SK-N-SH treated with all-trans-retinoic acid at 6 μM for 48 hours (cell line): ENCODE measurements around the gene PJA2.

Experiments
- BACH2 ChIP-seq: fragments of 250-450 bp; sonication (Bioruptor Pico); IDR thresholded peaks from 2 replicates; pipeline ENCODE4 v1.9.0; 2021; ENCODE audit warnings: mild to moderate bottlenecking, borderline replicate concordance
- ISL1 ChIP-seq: fragments of 250-450 bp; sonication (Bioruptor Pico); IDR thresholded peaks from 2 replicates; pipeline ENCODE4 v2.1.2; 2022; ENCODE audit warnings: mild to moderate bottlenecking, moderate library complexity
- RARB ChIP-seq: fragments of 250-450 bp; sonication (Bioruptor Pico); IDR thresholded peaks from 2 replicates; pipeline ENCODE4 v1.8.0; 2021; ENCODE audit warnings: mild to moderate bottlenecking, moderate library complexity
- TOX ChIP-seq: fragments of 250-450 bp; sonication (Bioruptor Pico); IDR thresholded peaks from 2 replicates; pipeline ENCODE4 v1.8.0; 2021; ENCODE audit warnings: mild to moderate bottlenecking, moderate library complexity, borderline replicate concordance
- ZFP3 ChIP-seq: fragments of 250-450 bp; sonication (Bioruptor Pico); IDR thresholded peaks from 2 replicates; pipeline ENCODE4 v1.5.0; 2020; ENCODE audit warnings: mild to moderate bottlenecking, moderate library complexity
- ZNF565 ChIP-seq: fragments of 450-650 bp; formaldehyde crosslinking; conservative IDR thresholded peaks from 2 replicates; pipeline ENCODE4 v1.5.0; 2020; ENCODE audit warnings: low read depth, mild to moderate bottlenecking, moderate library complexity
- ZNF70 ChIP-seq: fragments of 450-650 bp; formaldehyde crosslinking; IDR thresholded peaks from 2 replicates; pipeline ENCODE4 v1.5.0; 2020; ENCODE audit warnings: mild to moderate bottlenecking, moderate library complexity
- TF ChIP-seq, protein P1 (sequence below): fragments of 250-450 bp; sonication (Bioruptor Pico); IDR thresholded peaks from 2 replicates; pipeline ENCODE4 v1.8.0; 2021; ENCODE audit warnings: low read depth, mild to moderate bottlenecking, moderate library complexity, borderline replicate concordance
- TF ChIP-seq, protein P2 (sequence below): fragments of 250-450 bp; sonication (Bioruptor Pico); IDR thresholded peaks from 2 replicates; pipeline ENCODE4 v1.5.1; 2020; ENCODE audit warnings: low read depth, mild to moderate bottlenecking, moderate library complexity
- TF ChIP-seq, protein P3 (sequence below): fragments of 250-450 bp; sonication (Bioruptor Pico); IDR thresholded peaks from 2 replicates; pipeline ENCODE4 v1.8.0; 2020; ENCODE audit warnings: mild to moderate bottlenecking, moderate library complexity, borderline replicate concordance

DNA sequence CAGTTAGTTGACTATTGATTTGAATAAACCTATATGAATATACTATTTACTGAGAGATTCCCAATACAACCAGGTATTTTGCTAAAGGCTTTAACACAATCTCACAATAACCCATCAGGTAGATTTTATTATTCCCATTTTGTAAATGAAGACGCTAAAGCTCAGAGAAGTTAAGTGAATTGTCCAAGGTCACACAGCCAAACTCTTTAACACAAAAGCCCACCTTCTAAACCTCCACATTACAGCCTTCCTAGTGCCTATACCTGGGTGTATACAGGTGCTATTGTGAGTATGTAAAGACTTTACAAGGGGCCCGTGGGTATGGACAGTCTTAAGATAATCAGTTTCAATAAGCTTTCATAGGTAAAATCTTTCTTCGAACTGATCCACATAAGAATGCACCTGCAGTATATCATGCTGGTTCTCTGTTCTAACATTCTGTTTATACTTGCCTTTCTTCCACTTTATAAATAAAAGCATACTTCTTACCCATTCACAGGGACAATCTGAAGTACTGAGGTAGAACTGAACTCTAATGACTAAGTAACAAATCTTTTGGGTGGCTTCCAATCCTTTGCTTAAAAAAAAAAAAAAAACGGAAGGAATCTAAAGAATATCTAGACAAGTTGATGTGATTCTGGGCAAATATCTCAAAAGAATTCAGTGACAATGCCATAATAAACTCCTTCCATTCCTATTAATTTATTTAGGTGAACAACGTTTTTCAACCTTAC lies 59.1 kb downstream of the PJA2 start:
- TF ChIP-seq, protein P1, sequence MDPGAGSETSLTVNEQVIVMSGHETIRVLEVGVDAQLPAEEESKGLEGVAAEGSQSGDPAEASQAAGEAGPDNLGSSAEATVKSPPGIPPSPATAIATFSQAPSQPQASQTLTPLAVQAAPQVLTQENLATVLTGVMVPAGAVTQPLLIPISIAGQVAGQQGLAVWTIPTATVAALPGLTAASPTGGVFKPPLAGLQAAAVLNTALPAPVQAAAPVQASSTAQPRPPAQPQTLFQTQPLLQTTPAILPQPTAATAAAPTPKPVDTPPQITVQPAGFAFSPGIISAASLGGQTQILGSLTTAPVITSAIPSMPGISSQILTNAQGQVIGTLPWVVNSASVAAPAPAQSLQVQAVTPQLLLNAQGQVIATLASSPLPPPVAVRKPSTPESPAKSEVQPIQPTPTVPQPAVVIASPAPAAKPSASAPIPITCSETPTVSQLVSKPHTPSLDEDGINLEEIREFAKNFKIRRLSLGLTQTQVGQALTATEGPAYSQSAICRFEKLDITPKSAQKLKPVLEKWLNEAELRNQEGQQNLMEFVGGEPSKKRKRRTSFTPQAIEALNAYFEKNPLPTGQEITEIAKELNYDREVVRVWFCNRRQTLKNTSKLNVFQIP (CRISPR knock-in tag): no peak
- TF ChIP-seq, protein P2, sequence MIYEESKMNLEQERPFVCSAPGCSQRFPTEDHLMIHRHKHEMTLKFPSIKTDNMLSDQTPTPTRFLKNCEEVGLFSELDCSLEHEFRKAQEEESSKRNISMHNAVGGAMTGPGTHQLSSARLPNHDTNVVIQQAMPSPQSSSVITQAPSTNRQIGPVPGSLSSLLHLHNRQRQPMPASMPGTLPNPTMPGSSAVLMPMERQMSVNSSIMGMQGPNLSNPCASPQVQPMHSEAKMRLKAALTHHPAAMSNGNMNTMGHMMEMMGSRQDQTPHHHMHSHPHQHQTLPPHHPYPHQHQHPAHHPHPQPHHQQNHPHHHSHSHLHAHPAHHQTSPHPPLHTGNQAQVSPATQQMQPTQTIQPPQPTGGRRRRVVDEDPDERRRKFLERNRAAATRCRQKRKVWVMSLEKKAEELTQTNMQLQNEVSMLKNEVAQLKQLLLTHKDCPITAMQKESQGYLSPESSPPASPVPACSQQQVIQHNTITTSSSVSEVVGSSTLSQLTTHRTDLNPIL (CRISPR knock-in tag): no peak
- TF ChIP-seq ZFP3 (no peak), ISL1 (CRISPR knock-in tag) (no peak), ZNF565 (CRISPR knock-in tag) (no peak), TOX (CRISPR knock-in tag) (no peak), BACH2 (no peak), ZNF70 (CRISPR knock-in tag) (no peak), RARB (CRISPR knock-in tag) (no peak)
- TF ChIP-seq, protein P3, sequence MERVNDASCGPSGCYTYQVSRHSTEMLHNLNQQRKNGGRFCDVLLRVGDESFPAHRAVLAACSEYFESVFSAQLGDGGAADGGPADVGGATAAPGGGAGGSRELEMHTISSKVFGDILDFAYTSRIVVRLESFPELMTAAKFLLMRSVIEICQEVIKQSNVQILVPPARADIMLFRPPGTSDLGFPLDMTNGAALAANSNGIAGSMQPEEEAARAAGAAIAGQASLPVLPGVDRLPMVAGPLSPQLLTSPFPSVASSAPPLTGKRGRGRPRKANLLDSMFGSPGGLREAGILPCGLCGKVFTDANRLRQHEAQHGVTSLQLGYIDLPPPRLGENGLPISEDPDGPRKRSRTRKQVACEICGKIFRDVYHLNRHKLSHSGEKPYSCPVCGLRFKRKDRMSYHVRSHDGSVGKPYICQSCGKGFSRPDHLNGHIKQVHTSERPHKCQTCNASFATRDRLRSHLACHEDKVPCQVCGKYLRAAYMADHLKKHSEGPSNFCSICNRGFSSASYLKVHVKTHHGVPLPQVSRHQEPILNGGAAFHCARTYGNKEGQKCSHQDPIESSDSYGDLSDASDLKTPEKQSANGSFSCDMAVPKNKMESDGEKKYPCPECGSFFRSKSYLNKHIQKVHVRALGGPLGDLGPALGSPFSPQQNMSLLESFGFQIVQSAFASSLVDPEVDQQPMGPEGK (CRISPR knock-in tag): no peak
